ENCODE data around the gene CLEC20A.

GRCh38 chr1:178434360-178434759, 62.4 kb downstream of the CLEC20A start:
- TF ChIP-seq CTCF (IDR thresholded peaks at IDR 0.05) (no peak), POLR2A (IDR thresholded peaks at IDR 0.05) (no peak), POLR2AphosphoS5 (IDR thresholded peaks at IDR 0.05) (no peak)
